NCI-H128 (cell line): ENCODE measurements around the gene ETS2.

Source experiments
- DNase-seq: peaks from one replicate; lab custom pipeline; 2025; ENCODE audit not compliant: unreplicated experiment; lab: John Stamatoyannopoulos, UW

The ETS2 gene

GRCh38 chr21:38777015-38777414, 28.7 kb upstream of the ETS2 start:
- no peak for DNase-seq

GRCh38 chr21:38777531-38777930, 28.2 kb upstream of the ETS2 start:
- DNase-seq = no peak

- no peak for DNase-seq
These were observed 24.9 kb upstream of the ETS2 start for GRCh38 chr21:38780879-38781278.

GRCh38 chr21:38784458-38785266, 21.1 kb upstream of the ETS2 start:
- no peak for DNase-seq

GRCh38 chr21:38785483-38785882, 20.2 kb upstream of the ETS2 start:
- no peak for DNase-seq

GRCh38 chr21:38787016-38787415, 18.7 kb upstream of the ETS2 start:
- no peak for DNase-seq

- no peak for DNase-seq
These were observed 18.1 kb upstream of the ETS2 start for GRCh38 chr21:38787461-38788274.

- DNase-seq = no peak
These were observed 17.3 kb upstream of the ETS2 start for GRCh38 chr21:38788275-38788905.

GRCh38 chr21:38789275-38789674, 16.5 kb upstream of the ETS2 start:
- DNase-seq = no peak

- DNase-seq = no peak
These were observed 15.7 kb upstream of the ETS2 start for GRCh38 chr21:38790059-38790458.

GRCh38 chr21:38790961-38791360, 14.8 kb upstream of the ETS2 start:
- DNase-seq = no peak

GRCh38 chr21:38792676-38793459, 12.9 kb upstream of the ETS2 start:
- no peak for DNase-seq

GRCh38 chr21:38793926-38794713, 11.6 kb upstream of the ETS2 start:
- DNase-seq = no peak

- no peak for DNase-seq
These were observed 10.8 kb upstream of the ETS2 start for GRCh38 chr21:38794978-38795377.

GRCh38 chr21:38795475-38795874, 10.3 kb upstream of the ETS2 start:
- DNase-seq = no peak

GRCh38 chr21:38796424-38796823, 9.3 kb upstream of the ETS2 start:
- DNase-seq = no peak

GRCh38 chr21:38797470-38797869, 8.3 kb upstream of the ETS2 start:
- DNase-seq = no peak

GRCh38 chr21:38798081-38798480, 7.6 kb upstream of the ETS2 start:
- DNase-seq = no peak

GRCh38 chr21:38798481-38798882, 7.2 kb upstream of the ETS2 start:
- no peak for DNase-seq

GRCh38 chr21:38800046-38800758, 5.5 kb upstream of the ETS2 start:
- no peak for DNase-seq
